Loucy (cell line): ENCODE results near the gene CHST9.
"Not testable (repeated sequence)": the region's sequence is repeated elsewhere in the genome, so short reads cannot be mapped to it uniquely, and the experiment has no call there.

Experiments used
- H2AFZ ChIP-seq: fragments of 200-600 bp; sonication (generic); 2 replicates; pipeline ENCODE4 v1.6.0; 2016; ENCODE audit warnings: antibody characterized with exemption, mild to moderate bottlenecking, low read length, moderate library complexity
- H3F3A ChIP-seq: fragments of 200-600 bp; 2 replicates; pipeline ENCODE4 v1.6.0; 2016; ENCODE audit warnings: antibody characterized with exemption, low read depth, mild to moderate bottlenecking
- H3K27me3 ChIP-seq: fragments of 200-600 bp; sonication (generic); 2 replicates; pipeline ENCODE4 v1.6.1; 2014; ENCODE audit warnings: low read length, mild to moderate bottlenecking; ENCODE audit not compliant: insufficient read depth, poor library complexity, severe bottlenecking
- H3K36me3 ChIP-seq: fragments of 200-600 bp; sonication (generic); 2 replicates; pipeline ENCODE4 v1.6.1; 2016; ENCODE audit warnings: low read length; ENCODE audit not compliant: insufficient read depth
- H3K4me1 ChIP-seq: fragments of 200-600 bp; sonication (generic); 2 replicates; pipeline ENCODE4 v1.5.1; 2014; ENCODE audit warnings: low read length, mild to moderate bottlenecking; ENCODE audit not compliant: insufficient read depth, poor library complexity, severe bottlenecking
- H3K4me2 ChIP-seq: fragments of 200-600 bp; sonication (generic); 2 replicates; pipeline ENCODE4 v1.6.0; 2014; ENCODE audit warnings: antibody characterized with exemption, low read length, low read depth, mild to moderate bottlenecking; ENCODE audit not compliant: poor library complexity, severe bottlenecking
- H3K4me3 ChIP-seq: fragments of 200-600 bp; sonication (generic); 2 replicates; pipeline ENCODE4 v1.5.1; 2014; ENCODE audit warnings: low read length, mild to moderate bottlenecking, mixed read lengths; ENCODE audit not compliant: poor library complexity, severe bottlenecking
- H3K79me2 ChIP-seq: fragments of 200-600 bp; sonication (generic); 2 replicates; pipeline ENCODE4 v1.6.1; 2014; ENCODE audit warnings: low read length; ENCODE audit not compliant: insufficient read depth
- H3K9ac ChIP-seq: fragments of 200-600 bp; sonication (generic); 2 replicates; pipeline ENCODE4 v1.6.0; 2014; ENCODE audit warnings: mild to moderate bottlenecking, low read depth, low read length, moderate library complexity; ENCODE audit not compliant: poor library complexity, severe bottlenecking
- H3K9me2 ChIP-seq: fragments of 200-600 bp; sonication (generic); replicated peaks from 2 replicates; pipeline ENCODE4 v1.6.1; 2016; ENCODE audit warnings: low read depth, low read length, mixed read lengths
- H3K9me3 ChIP-seq: fragments of 200-600 bp; sonication (generic); 2 replicates; pipeline ENCODE4 v1.6.1; 2014; ENCODE audit warnings: mild to moderate bottlenecking, antibody characterized with exemption, low read length, low read depth; ENCODE audit not compliant: insufficient read depth
- H4K20me1 ChIP-seq: fragments of 200-600 bp; sonication (generic); 2 replicates; pipeline ENCODE4 v1.6.0; 2014; ENCODE audit warnings: antibody characterized with exemption, low read length, mild to moderate bottlenecking; ENCODE audit not compliant: insufficient read depth, poor library complexity, severe bottlenecking
- EZH2phosphoT487 ChIP-seq: fragments of 200-600 bp; IDR thresholded peaks from 2 replicates; pipeline ENCODE4 v1.6.1; 2018; ENCODE audit warnings: antibody characterized with exemption, mild to moderate bottlenecking, moderate library complexity, borderline replicate concordance
- TF ChIP-seq, protein P1 (sequence below): fragments of 200-600 bp; sonication (generic); conservative IDR thresholded peaks from 2 replicates; pipeline ENCODE4 v1.5.1; 2014; ENCODE audit warnings: mild to moderate bottlenecking, antibody characterized with exemption, low read length

The CHST9 gene

DNA sequence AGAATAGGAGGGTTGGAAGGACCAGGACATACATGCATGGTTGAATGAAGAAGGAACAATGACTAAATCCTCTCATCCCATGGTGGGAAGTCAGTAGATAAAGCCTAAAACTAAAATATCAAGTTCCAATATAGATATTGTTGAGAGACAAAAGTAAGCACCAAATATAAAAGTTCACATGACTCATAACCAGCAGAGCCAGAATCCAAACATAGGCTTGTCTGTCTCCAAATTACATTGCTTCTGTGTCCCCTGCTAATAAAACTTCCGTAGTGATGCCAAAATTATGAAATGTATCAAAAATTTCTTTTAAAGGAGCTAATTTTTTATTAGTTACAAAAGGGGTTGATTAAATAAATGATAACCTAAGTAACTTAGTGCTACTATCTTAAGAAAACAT lies 19.7 kb downstream of the CHST9 start:
- H3K4me2 ChIP-seq: peak overlapping the region; percentile 18
- TF ChIP-seq, protein P1, sequence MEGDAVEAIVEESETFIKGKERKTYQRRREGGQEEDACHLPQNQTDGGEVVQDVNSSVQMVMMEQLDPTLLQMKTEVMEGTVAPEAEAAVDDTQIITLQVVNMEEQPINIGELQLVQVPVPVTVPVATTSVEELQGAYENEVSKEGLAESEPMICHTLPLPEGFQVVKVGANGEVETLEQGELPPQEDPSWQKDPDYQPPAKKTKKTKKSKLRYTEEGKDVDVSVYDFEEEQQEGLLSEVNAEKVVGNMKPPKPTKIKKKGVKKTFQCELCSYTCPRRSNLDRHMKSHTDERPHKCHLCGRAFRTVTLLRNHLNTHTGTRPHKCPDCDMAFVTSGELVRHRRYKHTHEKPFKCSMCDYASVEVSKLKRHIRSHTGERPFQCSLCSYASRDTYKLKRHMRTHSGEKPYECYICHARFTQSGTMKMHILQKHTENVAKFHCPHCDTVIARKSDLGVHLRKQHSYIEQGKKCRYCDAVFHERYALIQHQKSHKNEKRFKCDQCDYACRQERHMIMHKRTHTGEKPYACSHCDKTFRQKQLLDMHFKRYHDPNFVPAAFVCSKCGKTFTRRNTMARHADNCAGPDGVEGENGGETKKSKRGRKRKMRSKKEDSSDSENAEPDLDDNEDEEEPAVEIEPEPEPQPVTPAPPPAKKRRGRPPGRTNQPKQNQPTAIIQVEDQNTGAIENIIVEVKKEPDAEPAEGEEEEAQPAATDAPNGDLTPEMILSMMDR: no peak
- no peak for TF ChIP-seq EZH2phosphoT487
- no peak overlapping the region for H2AFZ ChIP-seq

DNA sequence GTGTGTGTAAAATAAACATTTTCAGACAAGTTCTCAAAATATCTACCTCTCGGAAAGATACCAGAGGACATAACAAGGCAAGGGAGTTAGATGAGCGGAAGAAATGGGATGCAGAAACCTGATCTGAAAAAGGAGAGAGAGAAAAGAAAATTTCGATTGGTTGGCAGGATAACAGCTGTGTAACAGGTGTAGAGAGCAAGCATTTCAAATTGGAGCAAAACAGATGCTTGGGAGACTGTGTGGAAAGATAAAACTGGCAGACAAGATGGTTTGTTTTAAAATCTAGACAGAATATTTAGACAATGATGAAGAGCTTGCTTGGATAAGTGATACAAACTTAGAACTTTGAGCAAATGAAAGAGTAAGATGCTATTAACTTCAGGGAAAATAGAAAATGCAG lies 20.2 kb downstream of the CHST9 start:
- H3F3A ChIP-seq: no peaks in the 10 kb centered on the region
- H3K79me2 ChIP-seq: no peaks in the 10 kb centered on the region
- no peaks in the 10 kb centered on the region for H3K9me2 ChIP-seq
- H3K36me3 ChIP-seq: no peaks in the 10 kb centered on the region
- TF ChIP-seq EZH2phosphoT487: no peak
- TF ChIP-seq, protein P1: no peak
- no peaks in the 10 kb centered on the region for H3K27me3 ChIP-seq
- H3K9me3 ChIP-seq: no peaks in the 10 kb centered on the region
- no peaks in the 10 kb centered on the region for H4K20me1 ChIP-seq
- no peak overlapping the region for H3K9ac ChIP-seq
- H2AFZ ChIP-seq: no peak overlapping the region
- H3K4me3 ChIP-seq: no peak overlapping the region
- H3K4me1 ChIP-seq: peaks cover 8% of the 10 kb centered on the region
- no peak overlapping the region for H3K4me2 ChIP-seq

More for the DNA sequence above, 19.7 kb downstream of the CHST9 start:
- no peak overlapping the region for H3K9ac ChIP-seq
- no peaks in the 10 kb centered on the region for H4K20me1 ChIP-seq
- peaks cover 8% of the 10 kb centered on the region for H3K4me1 ChIP-seq
- H3K9me2 ChIP-seq: no peaks in the 10 kb centered on the region
- H3K9me3 ChIP-seq: no peaks in the 10 kb centered on the region
- H3K36me3 ChIP-seq: no peaks in the 10 kb centered on the region
- no peaks in the 10 kb centered on the region for H3K79me2 ChIP-seq
- H3K4me3 ChIP-seq: no peak overlapping the region
- H3F3A ChIP-seq: no peaks in the 10 kb centered on the region
- no peaks in the 10 kb centered on the region for H3K27me3 ChIP-seq

DNA sequence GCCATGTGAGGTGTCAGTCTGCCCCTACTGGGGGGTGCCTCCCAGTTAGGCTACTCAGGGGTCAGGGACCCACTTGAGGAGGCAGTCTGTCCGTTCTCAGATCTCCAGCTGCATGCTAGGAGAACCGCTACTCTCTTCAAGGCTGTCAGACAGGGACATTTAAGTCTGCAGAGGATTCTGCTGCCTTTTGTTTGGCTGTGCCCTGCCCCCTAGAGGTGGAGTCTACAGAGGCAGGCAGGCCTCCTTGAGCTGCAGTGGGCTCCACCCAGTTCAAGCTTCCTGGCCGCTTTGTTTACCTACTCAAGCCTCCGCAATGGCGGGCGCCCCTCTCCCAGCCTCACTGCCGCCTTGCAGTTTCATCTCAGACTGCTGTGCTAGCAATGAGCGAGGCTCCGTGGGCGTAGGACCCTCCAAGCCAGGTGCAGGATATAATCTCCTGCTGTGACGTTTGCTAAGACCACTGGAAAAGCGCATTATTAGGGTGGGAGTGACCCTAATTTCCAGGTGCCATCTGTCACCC lies 21.9 kb downstream of the CHST9 start:
- not testable (repeated sequence) for H3K9me2 ChIP-seq, H3K9ac ChIP-seq, H3K36me3 ChIP-seq, H3F3A ChIP-seq, H3K9me3 ChIP-seq, H3K4me2 ChIP-seq, H3K79me2 ChIP-seq, H3K27me3 ChIP-seq, H2AFZ ChIP-seq, H3K4me1 ChIP-seq, H3K4me3 ChIP-seq, H4K20me1 ChIP-seq

DNA sequence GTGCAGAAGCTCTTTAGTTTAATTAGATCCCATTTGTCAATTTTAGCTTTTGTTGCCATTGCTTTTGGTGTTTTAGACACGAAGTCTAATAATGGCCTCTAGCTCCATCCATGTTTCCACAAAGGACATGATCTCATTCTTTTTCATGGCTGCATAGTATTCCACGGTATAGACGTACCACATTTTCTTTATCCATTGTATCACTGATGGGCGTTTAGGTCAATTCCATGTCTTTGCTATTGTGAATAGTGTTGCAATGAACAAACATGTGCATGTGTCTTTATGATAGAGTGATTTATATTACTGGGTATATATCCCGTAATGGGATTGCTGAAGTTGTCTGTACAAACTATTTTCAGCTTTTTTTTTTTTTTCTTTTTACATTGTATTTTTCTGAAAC lies 35.9 kb downstream of the CHST9 start:
- not testable (repeated sequence) for H3K9ac ChIP-seq, H3K79me2 ChIP-seq, H3K36me3 ChIP-seq, H3K27me3 ChIP-seq, H3K4me3 ChIP-seq, H2AFZ ChIP-seq, H4K20me1 ChIP-seq, H3K4me2 ChIP-seq, H3K9me2 ChIP-seq, H3F3A ChIP-seq, H3K4me1 ChIP-seq, H3K9me3 ChIP-seq
